Stimulated activated CD8-positive, alpha-beta memory T cell treated with anti-CD3 and anti-CD28 coated beads, Interleukin-7, amount 100 ng/mL, for 1 hour (primary cell): ENCODE data around the gene APOL4.
"Not testable (repeated sequence)": the region's sequence is repeated elsewhere in the genome, so short reads cannot be mapped to it uniquely, and the experiment has no call there.

Source experiments
- DNase-seq, 2 donors: peaks; one replicate each; pipeline ENCODE4 v3.0.0-alpha.2; 2020; ENCODE audit warnings: low read depth in 2 of 2

APOL4 gene

GRCh38 chr22:36208162-36208765 lies 6.7 kb upstream of the APOL4 start:
- no peak for DNase-seq

GRCh38 chr22:36206255-36206654 lies 4.6 kb upstream of the APOL4 start:
- no peak for DNase-seq

- DNase-seq, result not testable (repeated sequence)
These were observed 4.0 kb upstream of the APOL4 start for GRCh38 chr22:36205573-36205972.

GRCh38 chr22:36204632-36205015 lies 3.0 kb upstream of the APOL4 start:
- no peak for DNase-seq

- no peak for DNase-seq
These were observed 2.5 kb upstream of the APOL4 start for GRCh38 chr22:36204001-36204631.

- not testable (repeated sequence) for DNase-seq
These were observed 1.8 kb upstream of the APOL4 start for GRCh38 chr22:36203441-36203840.

- not testable (repeated sequence) for DNase-seq
These were observed 1.3 kb upstream of the APOL4 start for GRCh38 chr22:36202906-36203305.

- DNase-seq, result not testable (repeated sequence)
These were observed 584 bp downstream of the APOL4 start for GRCh38 chr22:36201025-36201424.

GRCh38 chr22:36199001-36199551 lies 2.5 kb downstream of the APOL4 start:
- no peak for DNase-seq

- no peak for DNase-seq
These were observed 3.1 kb downstream of the APOL4 start for GRCh38 chr22:36198536-36198935.

GRCh38 chr22:36197514-36198146 lies 4.0 kb downstream of the APOL4 start:
- no peak for DNase-seq

GRCh38 chr22:36197065-36197440 lies 4.6 kb downstream of the APOL4 start:
- DNase-seq, result no peak

GRCh38 chr22:36196254-36197064 lies 5.2 kb downstream of the APOL4 start:
- no peak for DNase-seq

GRCh38 chr22:36194971-36195370 lies 6.6 kb downstream of the APOL4 start:
- DNase-seq, result no peak

- DNase-seq, result no peak
These were observed 7.2 kb downstream of the APOL4 start for GRCh38 chr22:36194385-36194784.

- DNase-seq, result no peak
These were observed 8.0 kb downstream of the APOL4 start for GRCh38 chr22:36193577-36193976.

GRCh38 chr22:36193171-36193570 lies 8.4 kb downstream of the APOL4 start:
- no peak for DNase-seq

GRCh38 chr22:36192542-36192941 lies 9.1 kb downstream of the APOL4 start:
- no peak for DNase-seq

- DNase-seq, result no peak
These were observed 10.3 kb downstream of the APOL4 start for GRCh38 chr22:36191106-36191836.

GRCh38 chr22:36187862-36188261 lies 13.7 kb downstream of the APOL4 start:
- DNase-seq, result not testable (repeated sequence)

GRCh38 chr22:36185828-36186624 lies 15.6 kb downstream of the APOL4 start:
- no peak for DNase-seq
